Measurements from ENCODE around the gene SRL.
"Not testable (repeated sequence)": the region's sequence is repeated elsewhere in the genome, so short reads cannot be mapped to it uniquely, and the experiment has no call there.

The SRL gene

DNA sequence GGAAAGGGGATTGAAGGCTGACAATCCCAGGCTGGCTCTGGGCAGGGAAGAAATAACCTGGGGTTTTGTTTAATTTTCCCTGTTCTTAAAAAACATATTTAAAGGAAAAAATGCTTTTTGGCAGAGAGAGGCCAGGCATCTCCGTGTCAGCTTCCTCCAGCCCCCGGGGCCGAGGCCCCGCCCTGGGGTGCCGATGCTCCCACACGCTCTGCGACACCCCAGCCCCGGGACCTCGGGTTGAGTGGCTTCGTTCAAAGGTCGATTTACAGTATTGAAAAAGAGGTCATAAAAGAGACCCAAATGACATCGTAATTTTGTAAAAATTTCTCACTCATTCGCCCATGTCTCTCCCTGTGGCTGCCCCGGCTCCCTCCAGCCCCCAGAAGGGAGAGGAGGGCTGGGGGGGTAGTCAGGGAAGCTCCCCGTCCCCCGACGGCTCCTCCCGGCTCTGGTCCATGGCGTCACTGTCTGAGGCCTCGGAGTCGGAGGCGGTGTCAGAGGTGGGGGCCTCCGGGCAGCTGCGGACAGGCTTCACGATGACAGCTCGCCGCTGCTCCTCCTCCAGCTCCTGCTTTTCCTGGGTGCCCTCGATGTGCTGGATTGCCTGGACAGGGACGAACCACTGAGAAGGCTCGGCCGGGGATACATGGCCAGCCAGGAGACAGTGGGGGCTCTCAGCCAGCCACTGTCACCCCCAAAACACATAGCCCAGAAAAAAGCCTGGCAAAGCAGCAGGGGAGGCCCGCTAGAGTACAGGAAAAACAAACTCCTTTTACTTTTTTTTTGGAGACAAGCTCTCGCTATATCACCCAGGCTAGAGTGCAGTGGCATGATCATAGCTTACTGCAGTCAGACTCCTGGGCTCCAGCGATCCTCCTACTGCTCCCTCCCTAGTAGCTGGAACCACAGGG is 16.0 kb upstream of the SRL start:
- no peak for DNase-seq

DNA sequence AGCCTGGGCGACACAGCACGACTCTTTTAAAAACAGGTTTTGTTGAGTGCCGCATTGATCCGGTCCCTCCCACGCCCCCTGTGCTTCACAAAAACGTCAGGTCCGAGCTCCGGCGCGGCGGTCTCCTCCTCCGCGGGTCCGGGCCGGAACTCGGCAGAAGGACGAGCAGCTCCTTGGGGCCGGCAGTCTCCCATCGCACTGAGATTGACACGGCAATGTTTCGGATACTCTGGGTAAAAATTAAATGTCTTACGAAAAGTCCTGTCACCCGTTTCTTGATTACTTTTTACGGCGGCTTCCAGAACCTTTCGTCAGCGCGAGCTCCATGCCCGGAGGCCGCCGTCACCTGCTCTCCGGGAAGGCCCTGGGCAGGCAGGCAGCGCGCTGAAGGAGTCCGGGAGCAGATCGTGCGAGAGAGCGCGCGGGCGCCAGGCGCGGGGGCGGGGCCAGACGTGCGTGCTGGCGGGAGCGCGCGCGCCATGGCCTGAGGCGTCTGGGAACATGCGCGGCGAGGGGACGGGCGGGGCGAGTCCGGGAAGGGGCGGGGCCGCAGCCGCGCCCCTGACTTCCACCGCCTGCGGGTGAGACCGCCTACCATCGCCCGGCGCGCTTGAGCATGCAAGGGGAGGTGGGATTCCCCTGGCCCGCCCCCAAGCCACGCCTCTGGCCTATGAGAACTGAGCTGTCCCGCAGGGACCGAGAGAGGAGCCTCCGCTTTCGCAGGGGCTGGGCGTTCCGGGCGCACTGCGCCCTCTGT is 11.7 kb upstream of the SRL start:
- peak; percentile 100 for DNase-seq

DNA sequence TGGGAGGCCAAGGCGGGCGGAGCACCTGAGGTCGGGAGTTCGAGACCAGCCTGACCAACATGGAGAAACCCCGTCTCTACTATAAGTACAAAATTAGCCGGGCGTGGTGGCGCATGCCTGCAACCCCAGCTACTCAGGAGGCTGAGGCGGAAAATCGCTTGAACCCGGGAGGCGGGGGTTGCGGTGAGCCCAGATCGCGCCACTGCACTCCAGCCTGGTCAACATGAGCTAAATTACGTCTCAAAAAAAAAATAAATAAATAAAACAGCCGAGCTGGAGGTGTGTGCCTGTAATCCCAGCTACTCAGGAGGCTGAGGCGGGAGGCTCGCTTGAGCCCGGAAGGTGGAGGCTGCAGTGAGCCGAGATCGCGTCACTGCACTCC is 11.1 kb upstream of the SRL start:
- DNase-seq: not testable (repeated sequence)

DNA sequence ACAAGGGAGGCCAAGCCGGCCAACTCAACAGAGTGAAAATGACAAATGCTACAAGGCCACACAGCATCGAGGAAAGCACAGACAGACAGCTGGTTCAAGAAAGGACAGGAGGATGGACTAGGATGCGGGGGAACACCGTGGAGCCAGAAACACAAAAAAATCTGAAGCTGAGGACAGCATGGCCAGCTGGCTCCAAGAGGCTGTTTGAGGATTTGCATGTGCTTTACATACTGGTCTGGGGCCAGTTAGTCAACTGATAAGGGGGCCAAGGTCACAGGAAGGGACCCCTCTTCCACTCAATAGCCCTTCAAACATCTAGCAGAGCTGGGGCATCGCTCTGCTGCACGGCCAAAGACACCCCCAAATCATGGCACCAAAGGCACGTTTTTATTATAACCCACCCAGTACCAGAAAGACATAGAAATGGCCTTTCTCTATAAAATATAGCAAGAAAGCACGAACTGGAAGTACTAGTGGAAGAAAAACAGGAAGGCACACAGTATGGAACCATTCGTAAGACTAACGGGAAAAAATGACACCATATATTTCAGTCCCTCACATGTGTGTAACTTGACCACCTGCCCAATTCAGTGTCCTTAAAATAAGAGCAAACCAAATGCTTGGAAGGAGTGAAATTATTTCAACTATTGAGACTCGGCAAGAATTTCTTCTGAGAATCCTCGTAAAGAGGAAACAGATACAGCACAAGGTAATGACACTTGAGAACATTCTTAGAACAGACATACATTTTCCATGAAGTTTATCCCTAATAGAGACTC is 7.8 kb upstream of the SRL start:
- DNase-seq: no peak

DNA sequence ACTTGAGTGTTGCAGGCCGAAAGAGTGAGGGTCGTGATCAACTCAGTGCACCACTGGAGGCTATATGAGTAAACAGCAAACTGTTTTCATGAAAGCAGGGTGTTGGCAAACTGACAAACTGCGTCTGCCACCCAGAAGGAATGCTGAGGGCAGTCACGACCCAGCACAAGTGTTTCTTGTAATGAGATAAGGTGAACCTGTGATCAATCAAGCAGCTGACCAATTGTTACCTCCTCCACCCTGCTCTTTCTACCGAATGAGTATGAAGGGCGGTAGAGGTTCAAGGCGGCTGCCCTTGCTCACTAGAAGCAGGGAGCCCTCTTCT is 5.5 kb upstream of the SRL start:
- no peak for DNase-seq

DNA sequence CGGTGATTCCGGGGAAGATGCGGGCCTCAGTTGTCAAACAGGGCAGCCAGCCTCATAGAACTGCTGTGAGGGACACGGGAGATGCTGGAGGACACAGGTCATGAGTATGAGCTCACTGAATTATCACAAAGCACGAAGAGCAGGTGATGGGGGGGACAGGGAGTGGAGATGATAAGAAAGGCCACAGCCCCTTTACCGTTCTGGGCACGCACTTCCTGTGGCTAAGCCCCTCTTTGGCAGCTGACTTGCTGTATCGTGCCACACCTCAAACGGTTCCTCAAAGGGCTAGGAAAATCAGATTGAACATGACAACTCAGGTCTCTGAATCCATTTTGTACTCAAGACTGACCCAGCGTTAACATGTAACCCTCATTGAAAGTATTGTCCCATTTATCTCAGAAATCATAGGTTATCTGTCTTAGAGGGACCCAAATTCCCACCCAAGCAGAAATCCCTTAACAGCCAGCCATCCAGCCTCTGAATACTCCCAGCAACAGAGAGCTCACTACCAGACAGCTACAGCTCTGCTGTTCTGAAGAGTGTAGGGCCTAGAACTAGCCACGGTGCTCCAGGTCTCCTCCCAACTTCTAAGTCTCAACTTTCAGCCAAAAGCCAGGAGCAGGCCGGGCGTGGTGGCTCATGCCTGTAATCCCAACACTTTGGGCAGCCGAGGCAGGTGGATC is 5.0 kb upstream of the SRL start:
- no peak for DNase-seq

DNA sequence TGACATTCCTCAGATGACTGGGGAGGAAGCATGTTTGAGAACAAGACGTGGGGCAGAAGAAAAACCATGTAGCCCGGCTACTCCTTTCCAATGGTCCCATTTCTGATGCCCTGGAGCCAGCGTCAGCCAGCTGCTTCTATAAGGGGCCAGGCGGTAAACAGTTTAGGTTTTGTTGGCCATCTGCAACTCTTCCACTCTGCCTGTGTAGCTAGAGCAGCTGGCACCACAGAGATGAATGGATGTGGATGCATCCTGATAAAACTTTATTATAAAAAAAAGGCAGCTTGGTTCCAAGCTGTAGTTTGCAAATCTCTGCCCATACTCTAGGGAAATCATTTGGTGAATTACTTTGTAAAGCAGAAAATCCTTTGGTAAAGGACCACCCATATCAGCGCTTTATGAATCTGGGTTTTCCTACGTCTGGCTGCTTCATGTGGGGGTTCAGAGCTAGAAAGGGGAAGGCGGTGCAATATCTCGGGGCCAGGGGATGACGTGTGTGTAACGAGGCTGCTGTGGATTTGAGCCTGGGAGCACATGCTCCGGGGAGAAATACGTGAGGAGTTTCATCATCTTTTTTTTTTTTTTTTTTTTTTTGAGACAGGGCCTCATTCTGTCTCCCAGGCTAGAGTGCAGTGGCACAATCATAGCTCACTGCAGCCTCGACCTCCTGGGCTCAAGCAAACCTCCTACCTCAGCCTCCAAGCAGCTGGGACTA is 3.4 kb upstream of the SRL start:
- no peak for DNase-seq

DNA sequence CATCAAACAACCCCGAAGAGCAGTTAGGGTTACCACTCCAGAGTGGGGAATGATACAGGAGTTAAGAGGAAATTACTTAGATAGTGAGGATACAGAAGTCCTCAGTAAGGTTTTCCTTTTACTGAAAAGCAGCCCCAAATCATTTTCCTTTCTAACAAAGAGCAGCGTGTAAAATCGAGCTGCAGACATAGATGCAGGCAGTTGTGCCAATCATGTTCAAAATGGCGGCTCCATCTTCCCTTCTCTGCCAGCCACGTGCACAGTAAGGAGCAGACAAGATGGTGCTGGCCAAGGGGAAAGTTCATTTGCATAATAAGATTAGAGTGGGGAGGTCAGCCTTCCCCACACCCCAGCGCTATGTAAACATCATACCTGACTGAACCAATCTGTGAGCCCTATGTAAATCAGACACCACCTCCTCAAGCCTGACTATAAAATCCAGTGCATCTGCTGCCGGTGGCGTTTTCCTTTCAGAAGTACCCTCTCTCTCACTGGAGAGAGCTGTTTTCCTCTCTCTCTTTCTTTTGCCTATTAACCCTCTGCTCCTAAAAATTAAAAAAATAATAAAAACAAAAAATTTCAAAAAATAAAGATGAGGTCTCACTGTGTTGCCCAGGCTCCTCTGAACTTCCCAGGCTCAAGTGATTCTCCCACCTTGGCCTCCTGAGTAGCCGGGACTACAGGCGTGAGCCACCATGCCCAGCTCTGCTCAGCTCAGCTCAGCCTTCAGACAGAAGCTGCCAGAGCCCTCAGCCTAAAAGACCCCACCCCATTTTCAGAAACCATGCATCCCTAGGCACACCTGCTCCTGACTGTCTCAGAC is 2.6 kb upstream of the SRL start:
- no peak for DNase-seq

DNA sequence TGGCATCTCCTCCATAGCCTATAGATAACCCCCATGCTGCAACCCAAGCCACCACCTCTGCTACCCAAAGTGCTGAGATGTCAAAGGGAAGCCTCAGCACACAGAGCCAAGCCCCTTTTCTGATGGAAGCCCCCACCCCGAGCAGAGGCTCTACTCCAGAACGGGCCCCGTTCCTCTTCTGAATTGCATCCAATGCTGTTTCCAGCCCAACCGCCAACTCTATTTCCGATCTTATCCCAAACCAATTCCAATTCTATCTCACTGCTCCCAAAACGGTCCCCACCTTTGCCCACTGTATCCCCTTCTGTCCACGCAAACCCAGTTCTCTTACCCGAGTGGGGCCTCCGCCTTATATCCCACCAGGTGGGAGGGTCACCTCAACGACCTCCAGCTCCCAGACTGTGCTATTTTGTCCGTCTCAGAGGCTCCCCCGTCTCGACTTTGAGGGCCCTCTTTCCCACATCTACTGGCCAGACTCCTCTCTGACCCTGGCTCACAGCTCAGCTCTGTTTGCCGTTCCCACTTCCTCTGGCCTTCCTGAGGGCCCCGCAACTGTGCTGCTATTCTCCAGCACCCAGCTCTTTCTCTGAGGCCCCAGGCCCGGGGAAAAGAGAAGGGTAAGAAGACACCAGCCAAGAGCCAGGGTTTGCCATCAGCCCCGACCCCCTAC is 487 bp downstream of the SRL start:
- DNase-seq: no peak

DNA sequence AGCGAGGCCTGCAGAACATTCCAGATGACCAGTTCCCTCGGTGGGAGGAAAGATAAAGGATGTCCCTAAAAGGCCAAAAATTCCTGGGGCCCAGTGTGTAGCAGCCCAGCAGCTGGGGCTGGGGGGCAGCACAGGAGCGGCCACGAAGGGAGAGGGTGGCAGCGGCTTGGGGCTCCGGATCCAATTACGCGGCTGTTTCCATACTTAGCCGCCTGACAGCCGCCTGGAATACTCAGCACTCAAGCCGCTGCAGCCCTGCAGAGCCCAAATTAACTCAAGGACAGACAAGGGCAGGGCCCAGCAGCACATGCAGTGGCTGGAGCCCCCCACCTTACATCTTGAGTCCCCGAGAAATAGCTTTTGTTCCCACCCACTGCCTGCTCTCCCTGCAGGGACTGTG is 1.3 kb downstream of the SRL start:
- DNase-seq: no peak

DNA sequence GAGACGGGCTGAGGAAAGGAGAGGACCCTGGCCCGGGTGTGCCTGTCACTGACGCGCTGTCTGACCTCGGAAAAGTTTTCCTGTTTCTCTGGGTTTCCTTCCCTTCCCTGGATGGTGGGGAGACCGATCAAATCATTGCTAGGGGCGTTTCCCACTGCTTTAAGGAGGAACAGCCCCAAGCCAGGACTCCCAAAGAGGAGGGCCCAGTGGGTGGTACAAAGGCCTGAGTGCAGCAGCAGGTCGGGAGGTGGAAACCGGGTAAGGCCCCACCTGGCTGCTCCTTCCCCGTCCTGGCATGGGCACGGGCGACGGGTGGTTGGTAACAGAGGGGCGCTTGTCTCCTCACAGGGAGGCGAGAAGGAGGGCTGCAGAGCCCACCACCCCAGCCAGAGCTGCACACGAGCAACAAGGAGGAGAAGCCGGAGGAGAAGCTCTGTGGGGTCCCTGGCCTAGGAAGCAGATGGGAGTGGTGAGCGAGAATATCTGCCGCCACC is 2.2 kb downstream of the SRL start:
- no peak for DNase-seq

DNA sequence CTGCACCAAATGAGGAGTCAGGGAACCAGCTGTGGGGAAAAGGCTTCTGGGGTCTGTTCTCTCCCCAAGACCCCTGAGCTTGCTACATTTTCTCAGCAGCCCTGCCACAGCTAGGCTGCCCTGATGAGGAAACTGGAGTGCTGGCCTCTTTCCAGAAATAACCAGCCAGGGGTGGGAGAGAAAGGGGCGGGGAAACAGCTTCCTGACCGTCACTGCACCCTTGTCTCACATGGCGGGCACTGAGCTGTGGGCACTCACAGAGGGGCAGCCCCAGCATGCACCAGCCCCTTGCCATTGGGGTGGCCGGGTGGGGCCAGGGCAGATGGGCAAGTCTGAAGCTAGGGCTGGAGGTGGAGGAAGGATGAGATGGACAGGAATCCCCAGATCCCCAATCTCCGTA is 2.9 kb downstream of the SRL start:
- no peak for DNase-seq

DNA sequence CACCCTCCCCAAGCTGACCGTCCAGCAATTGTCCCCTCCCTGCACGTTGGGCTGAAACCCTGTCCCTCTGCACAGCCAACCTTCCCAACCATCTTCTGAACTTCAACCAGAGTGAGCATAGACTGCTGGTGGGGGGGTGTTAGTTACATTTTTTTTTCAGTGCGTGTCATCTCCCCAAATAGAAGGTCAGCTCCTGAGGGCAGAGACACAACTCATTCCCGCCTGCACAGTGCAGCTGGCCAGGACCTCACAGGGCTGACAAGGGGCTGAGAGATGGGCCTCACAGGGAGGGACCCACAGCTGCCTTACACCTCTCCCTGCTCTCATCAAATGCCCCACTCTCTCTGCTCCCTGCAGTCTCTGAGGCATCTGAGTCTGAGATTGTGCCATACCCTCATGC is 8.4 kb downstream of the SRL start:
- DNase-seq: no peak

DNA sequence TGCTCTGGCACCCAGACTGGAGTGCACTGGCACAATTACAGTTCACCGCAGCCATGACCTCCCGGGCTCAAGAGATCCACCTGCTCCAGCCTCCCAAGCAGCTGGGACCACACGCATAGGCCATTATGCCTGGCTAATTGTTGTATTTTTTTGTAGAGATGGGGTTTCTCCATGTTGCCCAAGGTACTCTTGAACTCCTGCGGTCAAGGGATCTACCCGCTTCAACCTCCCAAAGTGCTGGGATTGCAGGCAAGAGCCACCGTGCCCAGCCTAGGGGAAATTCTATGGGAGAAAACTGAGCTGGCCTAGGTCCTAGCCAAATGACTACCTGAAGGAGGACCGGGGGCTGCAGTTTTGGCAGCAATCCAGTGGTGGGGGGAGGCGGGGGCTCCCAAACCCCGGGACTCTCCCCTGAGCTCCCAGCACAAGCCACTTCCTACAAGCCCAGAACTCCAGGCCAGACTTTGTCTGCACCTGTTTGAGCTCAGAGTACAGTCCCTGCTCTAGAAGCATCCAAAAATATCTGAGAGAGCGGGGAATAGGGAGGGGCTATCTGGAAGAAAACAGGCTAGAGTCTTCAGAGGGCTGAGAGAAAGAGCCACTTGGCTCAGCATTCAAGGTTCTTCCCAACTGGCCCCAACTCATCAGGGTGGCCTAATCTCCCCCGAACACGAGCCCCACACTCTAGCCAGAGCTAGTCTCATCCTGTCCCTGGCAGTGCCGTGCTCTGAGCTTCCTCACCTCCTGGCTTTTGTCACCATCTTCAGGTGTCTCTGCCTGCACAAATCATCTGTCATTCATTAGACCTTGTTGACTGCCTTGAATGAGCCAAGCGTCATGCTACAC is 9.1 kb downstream of the SRL start:
- DNase-seq: no peak

DNA sequence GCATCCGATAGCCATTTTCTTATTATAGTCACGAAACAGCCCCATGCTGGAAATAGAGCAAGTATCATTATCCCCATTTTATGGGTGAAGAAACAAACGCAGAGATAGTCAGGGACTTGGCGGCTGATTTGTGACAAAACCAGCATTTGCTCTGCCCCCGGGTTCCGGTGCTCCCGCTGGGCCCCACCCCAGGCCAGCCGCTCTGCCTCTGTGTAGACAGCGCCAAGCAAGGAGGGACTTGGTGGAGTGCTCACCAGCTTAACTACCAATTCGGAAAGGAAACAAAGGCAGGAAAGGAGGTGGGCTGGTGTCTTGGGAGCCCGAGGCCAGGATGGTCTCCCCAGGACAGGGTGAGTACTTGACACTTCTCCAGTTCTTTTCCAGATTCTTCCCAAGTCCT is 10.0 kb downstream of the SRL start:
- no peak for DNase-seq

DNA sequence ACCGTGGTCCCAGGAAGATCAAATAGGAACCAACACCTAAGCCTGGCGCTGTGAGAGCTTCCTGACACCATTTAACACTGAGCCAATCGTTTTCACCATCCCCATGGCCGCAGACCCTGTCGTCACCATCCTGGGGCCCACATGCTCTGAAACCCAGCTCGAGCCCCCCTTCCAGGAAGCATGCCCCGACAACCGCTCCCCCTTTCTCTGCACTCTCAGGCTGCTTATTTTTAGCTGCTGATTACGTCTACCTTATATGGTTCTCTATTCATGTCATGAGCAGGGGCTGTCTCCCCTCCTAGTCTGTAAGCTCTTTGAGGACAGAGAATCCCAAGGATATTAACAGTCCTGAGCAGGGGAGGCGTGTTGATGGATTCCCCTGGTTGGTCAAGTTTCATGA is 10.5 kb downstream of the SRL start:
- no peak for DNase-seq

DNA sequence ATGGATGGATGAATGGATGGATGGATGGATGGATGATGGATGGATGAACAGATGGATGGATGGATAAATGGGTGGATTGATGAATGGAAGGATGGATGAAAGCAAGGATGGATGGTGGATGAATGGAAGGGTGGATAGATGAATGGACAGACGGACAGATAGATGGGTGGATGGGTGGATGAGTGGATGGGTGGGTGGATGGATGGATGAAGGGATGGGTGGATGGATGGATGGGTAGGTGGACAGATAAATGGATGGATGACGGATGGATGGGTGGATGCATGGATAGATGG is 14.9 kb downstream of the SRL start:
- DNase-seq: no peak

DNA sequence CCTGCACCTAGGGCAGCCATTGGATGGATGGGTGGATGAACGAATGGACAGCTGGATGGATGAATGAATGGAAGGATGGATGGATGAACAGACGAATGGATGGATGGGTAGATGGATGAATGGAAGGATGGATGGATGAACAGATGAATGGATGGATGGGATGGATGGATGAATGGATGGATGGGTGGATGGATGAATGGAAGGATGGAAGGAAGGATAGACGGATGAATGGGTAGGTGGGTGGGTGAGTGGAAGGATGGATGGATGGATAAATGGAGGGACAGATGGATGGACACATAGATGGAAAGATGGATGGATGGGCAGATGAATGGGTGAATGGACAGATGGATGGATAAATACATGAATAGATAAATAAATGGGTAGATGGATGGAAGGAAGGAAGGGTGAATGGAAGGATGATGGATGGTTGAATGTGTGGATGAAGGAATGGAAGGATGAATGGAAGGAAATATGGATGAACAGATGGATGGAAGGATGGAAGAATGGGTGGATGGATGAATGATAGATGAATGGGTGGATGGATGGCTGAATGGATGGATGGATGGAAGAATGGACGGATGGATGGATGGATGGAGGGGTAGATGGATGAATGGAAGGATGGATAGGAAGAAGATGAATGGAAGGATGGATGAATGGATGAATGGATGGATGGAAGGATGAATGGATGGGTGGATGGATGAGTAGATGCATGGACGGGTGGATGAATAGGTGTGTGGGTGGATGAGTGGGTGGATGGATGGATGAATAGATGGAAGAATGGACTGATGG is 15.4 kb downstream of the SRL start:
- DNase-seq: no peak

DNA sequence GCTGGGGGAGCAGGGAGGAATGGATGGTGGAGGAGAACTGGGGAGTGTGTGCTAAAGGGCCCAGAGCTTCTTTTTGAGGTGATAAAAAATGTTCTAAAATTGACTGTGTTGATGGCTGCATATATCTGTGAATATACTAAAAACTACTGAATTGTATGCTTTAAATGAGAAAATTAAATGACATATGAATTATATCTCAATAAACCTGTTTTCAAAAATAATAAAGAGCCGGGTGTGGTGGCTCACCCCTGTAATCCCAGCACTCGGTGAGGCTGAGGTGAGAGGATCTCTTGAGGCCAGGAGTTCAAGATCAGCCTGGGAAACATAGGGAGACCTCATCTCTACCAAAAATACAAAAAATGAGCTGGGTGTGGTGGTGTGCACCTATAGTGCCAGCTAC is 16.8 kb downstream of the SRL start:
- DNase-seq: no peak
